Skeletal muscle tissue (tissue), 4 donors: Measurements from ENCODE around the gene ARF1. TPM values are rescaled to one million over a fixed set of nuclear protein-coding genes. Genes with fewer than 3 reads are reported as not detected.

Source experiments
- H3K27ac ChIP-seq: one replicate; pipeline ENCODE4 v1.7.0; 2013; ENCODE audit warnings: mild to moderate bottlenecking, low read depth, low read length, inconsistent platforms
- H3K27me3 ChIP-seq, 3 donors: one replicate each; pipeline ENCODE4 v1.7.0; 2013; ENCODE audit warnings: low read length in 3 of 3; ENCODE audit not compliant: control insufficient read depth in 3 of 3, insufficient read depth in 3 of 3
- H3K36me3 ChIP-seq, 3 donors: one replicate each; pipeline ENCODE4 v1.7.0; 2013; ENCODE audit warnings: low read length in 3 of 3; ENCODE audit not compliant: control insufficient read depth in 3 of 3, insufficient read depth in 3 of 3
- H3K4me1 ChIP-seq, 3 donors: one replicate each; pipeline ENCODE4 v1.7.0; 2013; ENCODE audit warnings: low read length in 3 of 3, mild to moderate bottlenecking in 3 of 3; ENCODE audit not compliant: control insufficient read depth in 3 of 3, insufficient read depth in 3 of 3
- H3K4me3 ChIP-seq, 3 donors: one replicate each; pipeline ENCODE4 v1.7.0; 2013; ENCODE audit warnings: low read length in 3 of 3
- H3K9ac ChIP-seq, 3 donors: one replicate each; pipeline ENCODE4 v1.7.0; 2013; ENCODE audit warnings: low read length in 3 of 3, mild to moderate bottlenecking in 3 of 3, moderate library complexity in 2 of 3, low read depth in 1 of 3
- H3K9me3 ChIP-seq, 3 donors: one replicate each; pipeline ENCODE4 v1.7.0; 2013; ENCODE audit warnings: low read length in 3 of 3; ENCODE audit not compliant: control insufficient read depth in 3 of 3
- total RNA-seq: library from RNA; depleted of rRNA; stranded (reverse); fragments of >200 nt; gene quantifications from one replicate; pipeline ENCODE4 v1.2.3, GENCODE V29; 2014
- donor health status: Osteomylitis.

Gene ARF1
- total RNA-seq, 1 donor from 2014 or later: 101 TPM

- Histone ChIP-seq H3K27ac (no peak overlapping the region), H3K4me1 (no peaks in the 10 kb centered on the region)
Measured at GRCh38 chr1:228048659-228049298, 33.7 kb upstream of the ARF1 start.

GRCh38 chr1:228050571-228051231, 31.8 kb upstream of the ARF1 start:
- Histone ChIP-seq H3K9me3 (no peaks in the 10 kb centered on the region), H3K4me3 (no peak overlapping the region), H3K27me3 (peaks cover 0 to 20% (median 9%) of the 10 kb centered on the region in 3 donors), H3K9ac (no peak overlapping the region), H3K27ac (no peak overlapping the region), H3K4me1 (no peaks in the 10 kb centered on the region), H3K36me3 (no peaks in the 10 kb centered on the region)

More at GRCh38 chr1:228048659-228049298, 33.7 kb upstream of the ARF1 start:
- no peaks in the 10 kb centered on the region for H3K9me3 ChIP-seq
- no peaks in the 10 kb centered on the region for H3K36me3 ChIP-seq
- H3K4me3 ChIP-seq: no peak overlapping the region
- H3K9ac ChIP-seq: no peak overlapping the region
- H3K27me3 ChIP-seq: peaks cover 3 to 18% (median 6%) of the 10 kb centered on the region in 3 donors

DNA sequence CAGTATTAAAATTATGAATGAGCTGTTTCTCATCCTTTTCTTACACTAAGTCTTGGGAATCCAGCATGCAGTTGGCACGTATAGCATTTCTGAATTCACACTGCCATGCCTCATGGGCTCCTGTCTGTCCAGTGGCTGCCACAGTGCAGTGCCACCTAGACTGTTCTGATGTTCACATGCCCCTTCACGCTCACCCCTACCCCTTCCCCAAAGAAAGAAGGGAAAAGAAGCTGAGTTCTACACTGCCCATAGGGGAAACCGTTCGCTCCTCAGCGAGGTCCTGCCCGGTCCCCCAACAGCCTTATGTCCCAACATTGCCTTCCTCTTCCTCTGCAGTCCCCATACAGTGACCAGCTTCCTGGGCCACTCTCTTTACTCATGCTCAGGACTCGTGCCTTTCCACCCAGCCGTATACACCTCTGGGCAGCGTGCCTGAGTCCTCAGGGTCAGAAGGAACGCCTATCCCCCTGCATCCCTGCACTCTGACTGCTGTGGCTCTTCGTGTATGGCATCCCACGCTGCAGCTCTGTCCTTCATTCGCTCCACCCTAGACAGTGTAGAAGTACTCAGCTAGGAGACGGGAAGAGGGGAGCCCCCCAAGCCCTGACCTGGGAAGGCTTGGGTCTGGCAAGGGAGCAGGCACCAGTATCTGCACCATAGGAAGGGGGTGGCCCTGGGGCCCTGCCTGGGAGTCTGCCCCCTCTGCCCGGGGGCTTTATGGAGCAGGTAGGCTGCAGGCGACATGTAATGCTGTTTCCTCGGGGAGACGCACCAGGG, 24.1 kb upstream of the ARF1 start:
- Histone ChIP-seq H3K36me3 (no peaks in the 10 kb centered on the region), H3K4me3 (no peak overlapping the region), H3K27me3 (peaks cover 52 to 59% (median 55%) of the 10 kb centered on the region in 3 donors), H3K9me3 (peaks cover 0 to 2% (median 0%) of the 10 kb centered on the region in 3 donors), H3K4me1 (peaks cover 0 to 6% (median 5%) of the 10 kb centered on the region in 3 donors), H3K27ac (no peak overlapping the region), H3K9ac (no peak overlapping the region)

- H3K27me3 ChIP-seq: peaks cover 59 to 65% (median 59%) of the 10 kb centered on the region in 3 donors
- no peak overlapping the region for H3K4me3 ChIP-seq
- H3K36me3 ChIP-seq: no peaks in the 10 kb centered on the region
- peaks cover 0 to 2% (median 0%) of the 10 kb centered on the region in 3 donors for H3K9me3 ChIP-seq
- H3K4me1 ChIP-seq: peaks cover 0 to 6% (median 5%) of the 10 kb centered on the region in 3 donors
- no peak overlapping the region for H3K27ac ChIP-seq
- no peak overlapping the region for H3K9ac ChIP-seq
Measured at GRCh38 chr1:228058949-228059633, 23.4 kb upstream of the ARF1 start.

DNA sequence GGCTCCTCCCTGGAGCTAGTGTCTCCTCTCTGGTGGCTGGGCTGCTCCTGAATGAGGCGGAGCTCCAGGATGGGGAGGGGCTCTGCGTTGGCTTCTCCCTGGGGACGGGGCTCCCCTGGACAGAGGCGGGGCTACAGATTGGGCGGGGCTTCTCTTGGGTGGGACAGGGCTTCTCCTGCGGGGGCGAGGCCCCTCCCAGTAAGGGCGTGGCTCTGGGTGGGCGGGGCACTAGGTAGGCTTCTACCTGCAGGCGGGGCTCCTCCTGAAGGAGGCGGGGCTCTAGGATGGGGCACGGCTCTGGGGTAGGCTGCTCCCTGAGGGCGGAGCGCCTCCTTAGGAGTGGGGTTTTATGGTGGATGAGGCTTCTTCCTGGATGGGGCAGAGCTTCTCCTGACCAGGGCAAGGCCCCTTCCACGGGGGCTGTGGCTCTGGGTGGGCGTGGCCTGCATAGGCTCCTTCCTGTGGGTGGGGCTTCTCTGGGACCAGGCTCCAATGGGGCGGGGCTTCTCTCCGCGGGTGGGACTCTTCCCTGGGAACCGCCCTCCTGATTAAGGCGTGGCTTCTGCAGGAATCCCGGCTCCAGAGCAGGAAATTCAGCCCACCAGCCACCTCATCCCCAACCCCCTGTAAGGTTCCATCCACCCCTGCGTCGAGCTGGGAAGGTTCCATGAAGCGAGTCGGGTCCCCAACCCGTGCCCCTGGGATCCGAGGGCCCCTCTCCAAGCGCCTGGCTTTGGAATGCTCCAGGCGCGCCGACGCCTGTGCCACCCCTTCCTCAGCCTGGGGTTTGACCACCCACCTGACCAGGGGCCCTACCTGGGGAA, 22.7 kb upstream of the ARF1 start:
- H3K9ac ChIP-seq: no peak overlapping the region
- peaks cover 0 to 2% (median 0%) of the 10 kb centered on the region in 3 donors for H3K9me3 ChIP-seq
- peaks cover 0 to 6% (median 5%) of the 10 kb centered on the region in 3 donors for H3K4me1 ChIP-seq
- H3K27me3 ChIP-seq: peaks cover 63 to 71% (median 64%) of the 10 kb centered on the region in 3 donors
- H3K27ac ChIP-seq: no peak overlapping the region
- no peak overlapping the region for H3K4me3 ChIP-seq
- no peaks in the 10 kb centered on the region for H3K36me3 ChIP-seq

- Histone ChIP-seq H3K4me3 (no peak overlapping the region), H3K27ac (no peak overlapping the region), H3K36me3 (no peaks in the 10 kb centered on the region), H3K4me1 (peaks cover 0 to 6% (median 5%) of the 10 kb centered on the region in 3 donors), H3K9ac (no peak overlapping the region), H3K27me3 (peaks cover 71 to 77% (median 71%) of the 10 kb centered on the region in 3 donors), H3K9me3 (peaks cover 0 to 2% (median 0%) of the 10 kb centered on the region in 3 donors)
Measured at GRCh38 chr1:228060458-228061190, 21.9 kb upstream of the ARF1 start.

- Histone ChIP-seq H3K9ac (no peak overlapping the region), H3K9me3 (peaks cover 0 to 2% (median 0%) of the 10 kb centered on the region in 3 donors), H3K4me1 (peaks cover 0 to 6% (median 5%) of the 10 kb centered on the region in 3 donors), H3K27ac (no peak overlapping the region), H3K36me3 (no peaks in the 10 kb centered on the region), H3K4me3 (no peak overlapping the region), H3K27me3 (peaks cover 78 to 80% (median 79%) of the 10 kb centered on the region in 3 donors)
Measured at GRCh38 chr1:228061411-228062084, 21.0 kb upstream of the ARF1 start.

DNA sequence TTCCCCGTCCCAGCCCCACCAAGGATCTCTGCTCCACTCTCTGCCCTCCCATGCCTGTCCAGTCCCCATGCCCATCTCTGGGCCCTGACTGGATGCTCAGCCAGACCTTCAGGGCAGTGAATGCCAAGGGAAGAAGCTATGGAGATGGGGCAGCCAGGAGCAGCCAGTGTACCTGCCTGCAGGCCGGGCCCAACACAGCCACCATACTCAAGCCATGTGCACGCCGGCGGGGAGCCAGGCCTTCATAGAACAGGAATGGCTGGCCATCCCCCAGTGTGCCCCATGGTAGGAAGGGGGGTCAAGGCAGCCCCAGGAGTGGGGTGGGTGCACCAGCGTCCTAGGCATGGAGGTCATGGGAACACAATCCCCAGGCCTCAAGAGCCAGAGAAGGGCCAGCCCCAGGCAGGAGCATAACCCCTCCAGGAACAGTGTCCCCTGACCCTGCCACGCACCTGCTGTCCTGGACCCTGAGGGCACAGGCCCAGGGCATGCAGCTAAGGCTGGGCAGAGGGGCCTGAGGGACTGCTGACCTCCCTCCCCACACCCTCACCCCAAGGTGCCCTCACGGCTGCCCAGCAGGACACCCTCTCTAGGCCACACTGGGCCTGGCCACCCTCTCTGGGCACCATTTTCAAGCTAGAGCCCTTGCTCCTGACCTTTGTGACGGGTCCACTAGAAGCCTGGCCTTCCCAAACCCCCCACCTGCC, 20.3 kb upstream of the ARF1 start:
- no peaks in the 10 kb centered on the region for H3K36me3 ChIP-seq
- peaks cover 0 to 6% (median 5%) of the 10 kb centered on the region in 3 donors for H3K4me1 ChIP-seq
- H3K9me3 ChIP-seq: peaks cover 0 to 2% (median 0%) of the 10 kb centered on the region in 3 donors
- peaks cover 85 to 87% (median 86%) of the 10 kb centered on the region in 3 donors for H3K27me3 ChIP-seq
- no peak overlapping the region for H3K4me3 ChIP-seq
- no peak overlapping the region for H3K27ac ChIP-seq
- H3K9ac ChIP-seq: no peak overlapping the region
